HepG2 (cell line): Measurements from ENCODE around the gene DUS2. TPM values are rescaled to one million over a fixed set of nuclear protein-coding genes. Genes with fewer than 3 reads are reported as not detected.

Experiments
- ARNT ChIP-seq: fragments of 450-650 bp; IDR thresholded peaks from 2 replicates; pipeline ENCODE4 v1.6.1; 2017
- FOSL2 ChIP-seq: sonication (generic); formaldehyde crosslinking; IDR thresholded peaks from 2 replicates; pipeline ENCODE4 v1.4.0; 2020; ENCODE audit warnings: missing genetic modification reagents
- FOXO1 ChIP-seq: sonication (generic); formaldehyde crosslinking; IDR thresholded peaks from 2 replicates; pipeline ENCODE4 v1.4.0; 2020; ENCODE audit warnings: missing genetic modification reagents
- GTF2F1 ChIP-seq: fragments of 150-350 bp; IDR thresholded peaks from 2 replicates; pipeline ENCODE4 v1.6.1; 2014; ENCODE audit warnings: low read length
- HOXA3 ChIP-seq: sonication (generic); formaldehyde crosslinking; IDR thresholded peaks from 2 replicates; pipeline ENCODE4 v1.5.0; 2020; ENCODE audit warnings: missing genetic modification reagents
- HOXA5 ChIP-seq: sonication (generic); formaldehyde crosslinking; IDR thresholded peaks from 2 replicates; pipeline ENCODE4 v1.4.0; 2020; ENCODE audit warnings: missing genetic modification reagents
- PAWR ChIP-seq: sonication (generic); formaldehyde crosslinking; IDR thresholded peaks from 2 replicates; pipeline ENCODE4 v1.4.0; 2020; ENCODE audit warnings: missing genetic modification reagents, mild to moderate bottlenecking, borderline replicate concordance
- RXRA ChIP-seq: sonication (generic); formaldehyde crosslinking; IDR thresholded peaks from 2 replicates; pipeline ENCODE4 v1.5.1; 2020; ENCODE audit warnings: missing genetic modification reagents
- SALL2 ChIP-seq: sonication (generic); formaldehyde crosslinking; IDR thresholded peaks from 2 replicates; pipeline ENCODE4 v1.8.1; 2023; ENCODE audit warnings: mild to moderate bottlenecking, missing genetic modification reagents, inconsistent platforms
- SAP130 ChIP-seq: IDR thresholded peaks from 2 replicates; pipeline ENCODE4 v1.6.1; 2016; ENCODE audit warnings: low read depth
- THAP9 ChIP-seq: sonication (generic); formaldehyde crosslinking; IDR thresholded peaks from 2 replicates; pipeline ENCODE4; 2020; ENCODE audit warnings: missing genetic modification reagents, mild to moderate bottlenecking, borderline replicate concordance
- XRCC5 ChIP-seq: fragments of 200-400 bp; formaldehyde crosslinking; optimal IDR thresholded peaks from 2 replicates; pipeline ENCODE3; 2017; ENCODE audit warnings: mild to moderate bottlenecking, low read length
- YY1 ChIP-seq: IDR thresholded peaks from 2 replicates; pipeline ENCODE4 v1.6.1; 2011; ENCODE audit warnings: low read length, low read depth, moderate library complexity, mild to moderate bottlenecking; ENCODE audit not compliant: insufficient read depth, insufficient replicate concordance
- ZMAT3 ChIP-seq: sonication (generic); formaldehyde crosslinking; conservative IDR thresholded peaks from 2 replicates; pipeline ENCODE4 v1.7.0; 2021; ENCODE audit warnings: missing genetic modification reagents
- ZNF317 ChIP-seq: sonication (generic); formaldehyde crosslinking; IDR thresholded peaks from 2 replicates; pipeline ENCODE4 v1.5.0; 2020; ENCODE audit warnings: mild to moderate bottlenecking, missing genetic modification reagents
- ZNF430 ChIP-seq: sonication (generic); formaldehyde crosslinking; IDR thresholded peaks from 2 replicates; pipeline ENCODE4 v1.9.0; 2021; ENCODE audit warnings: mild to moderate bottlenecking, missing genetic modification reagents
- ZNF501 ChIP-seq: sonication (generic); formaldehyde crosslinking; IDR thresholded peaks from 2 replicates; pipeline ENCODE4 v1.5.1; 2020; ENCODE audit warnings: mild to moderate bottlenecking, moderate library complexity, missing genetic modification reagents
- ZNF530 ChIP-seq: sonication (generic); formaldehyde crosslinking; IDR thresholded peaks from 2 replicates; pipeline ENCODE4 v1.5.0; 2020; ENCODE audit warnings: low read depth, mild to moderate bottlenecking, missing genetic modification reagents
- ZNF567 ChIP-seq: sonication (generic); formaldehyde crosslinking; IDR thresholded peaks from 2 replicates; pipeline ENCODE4 v1.8.1; 2023; ENCODE audit warnings: mild to moderate bottlenecking, missing genetic modification reagents, borderline replicate concordance
- ZNF644 ChIP-seq: IDR thresholded peaks from 2 replicates; pipeline ENCODE4 v1.6.1; 2016; ENCODE audit warnings: low read depth
- ZNF678 ChIP-seq: sonication (generic); formaldehyde crosslinking; IDR thresholded peaks from 2 replicates; pipeline ENCODE4 v1.4.0; 2020; ENCODE audit warnings: mild to moderate bottlenecking, missing genetic modification reagents
- ZNF772 ChIP-seq: sonication (generic); formaldehyde crosslinking; IDR thresholded peaks from 2 replicates; pipeline ENCODE4 v1.5.0; 2020; ENCODE audit warnings: mild to moderate bottlenecking, missing genetic modification reagents
- ZNF782 ChIP-seq: sonication (generic); formaldehyde crosslinking; IDR thresholded peaks from 2 replicates; pipeline ENCODE4 v1.4.0; 2020; ENCODE audit warnings: missing genetic modification reagents, mild to moderate bottlenecking, borderline replicate concordance
- ZNF816 ChIP-seq: sonication (generic); formaldehyde crosslinking; IDR thresholded peaks from 2 replicates; pipeline ENCODE4 v1.8.0; 2022; ENCODE audit warnings: missing genetic modification reagents, mild to moderate bottlenecking, borderline replicate concordance
- ZUFSP ChIP-seq: sonication (generic); formaldehyde crosslinking; IDR thresholded peaks from 2 replicates; pipeline ENCODE4 v1.9.0; 2021; ENCODE audit warnings: missing genetic modification reagents, mild to moderate bottlenecking, borderline replicate concordance
- polyA plus RNA-seq, 8 experiments: library from polyadenylated mRNA; depleted of rRNA in 3 of 8; stranded (reverse) in 7 of 8; unstranded in 1 of 8; fragments of >200 nt; fragmentation: Illumina TruSeq in 4 of 8; extraction: Trizol in 4 of 8; gene quantifications; 2 replicates each; pipeline versions ENCODE4 v1.2.1 to v1.2.3, GENCODE V29; 2011 to 2016; ENCODE audit warnings: low read depth in 4 of 8, missing spikeins in 1 of 8, mixed read lengths in 1 of 8; ENCODE audit not compliant: insufficient read depth in 1 of 8
- total RNA-seq, 5 experiments: library from RNA; depleted of rRNA; stranded (reverse); fragments of >200 nt; fragmentation: Illumina TruSeq; extraction: Trizol; gene quantifications; 2 replicates each; pipeline ENCODE4 v1.2.3, GENCODE V29; 2016; ENCODE audit warnings: low read depth in 1 of 5
- TF ChIP-seq, protein P1 (sequence below): sonication (generic); formaldehyde crosslinking; IDR thresholded peaks from 2 replicates; pipeline ENCODE4 v1.4.0; 2020; ENCODE audit warnings: missing genetic modification reagents

The DUS2 gene
- total and polyA plus RNA-seq, 2 of the 13 experiments (the other 11 are each of a cell fraction or from before 2014, with no cell fraction given), result 17.8 to 25.1 TPM

DNA sequence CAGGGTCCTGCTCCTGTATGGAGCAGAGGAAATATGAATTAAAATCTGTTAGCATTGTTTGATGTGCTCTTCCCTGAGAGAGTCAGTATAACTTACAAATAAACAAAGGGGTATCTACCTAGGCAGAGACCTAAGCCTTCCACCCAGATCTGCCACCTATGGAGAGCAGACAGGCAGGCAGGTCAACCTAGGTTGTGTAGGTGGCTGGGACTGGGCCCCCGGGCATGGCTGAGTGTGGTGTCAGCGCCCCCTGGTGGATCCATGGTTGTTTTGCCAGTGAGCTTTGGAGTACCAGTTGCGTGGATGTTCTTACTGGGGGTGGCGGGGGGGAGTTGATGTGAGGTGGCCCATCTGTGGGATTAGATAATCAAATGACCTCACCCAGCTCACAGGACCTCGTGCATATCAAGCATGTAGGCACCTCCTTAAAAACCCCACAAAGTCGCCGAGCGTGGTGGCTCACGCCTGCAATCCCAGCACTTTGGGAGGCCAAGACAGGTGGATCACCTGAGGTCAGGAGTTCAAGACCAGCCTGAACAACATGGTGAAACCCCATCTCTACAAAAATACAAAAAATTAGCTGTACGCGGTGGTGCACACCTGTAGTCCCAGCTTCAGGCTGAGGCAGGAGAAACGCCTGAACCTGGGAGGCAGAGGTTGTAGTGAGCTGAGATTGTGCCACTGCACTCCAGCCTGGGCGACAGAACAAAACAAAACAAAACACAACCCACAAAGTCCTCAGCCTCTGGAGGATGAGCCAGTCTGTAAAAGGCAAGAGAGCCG, 17.6 kb downstream of the DUS2 start (continued):
- TF ChIP-seq FOXO1 (CRISPR knock-in tag), result no peak
- no peak for TF ChIP-seq ZNF644 (CRISPR knock-in tag)
- TF ChIP-seq ARNT, result no peak
- peak; percentile 61; the same call in 1 of the 2 replicates for TF ChIP-seq ZNF782 (CRISPR knock-in tag)
- 0 out of 2 replicates have a peak, but pooled peaks have one; percentile 44 for TF ChIP-seq SALL2 (CRISPR knock-in tag)
- TF ChIP-seq, protein P1, sequence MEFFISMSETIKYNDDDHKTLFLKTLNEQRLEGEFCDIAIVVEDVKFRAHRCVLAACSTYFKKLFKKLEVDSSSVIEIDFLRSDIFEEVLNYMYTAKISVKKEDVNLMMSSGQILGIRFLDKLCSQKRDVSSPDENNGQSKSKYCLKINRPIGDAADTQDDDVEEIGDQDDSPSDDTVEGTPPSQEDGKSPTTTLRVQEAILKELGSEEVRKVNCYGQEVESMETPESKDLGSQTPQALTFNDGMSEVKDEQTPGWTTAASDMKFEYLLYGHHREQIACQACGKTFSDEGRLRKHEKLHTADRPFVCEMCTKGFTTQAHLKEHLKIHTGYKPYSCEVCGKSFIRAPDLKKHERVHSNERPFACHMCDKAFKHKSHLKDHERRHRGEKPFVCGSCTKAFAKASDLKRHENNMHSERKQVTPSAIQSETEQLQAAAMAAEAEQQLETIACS, result no peak
- TF ChIP-seq ZNF530 (CRISPR knock-in tag), result 0 out of 2 replicates have a peak, but pooled peaks have one; percentile 33
- peak; percentile 81 for TF ChIP-seq ZNF501
- no peak for TF ChIP-seq PAWR (CRISPR knock-in tag)
- TF ChIP-seq ZNF430 (CRISPR knock-in tag), result no peak
- TF ChIP-seq ZNF678 (CRISPR knock-in tag), result 0 out of 2 replicates have a peak, but pooled peaks have one; percentile 61
- TF ChIP-seq FOSL2, result no peak
- no peak for TF ChIP-seq GTF2F1
- TF ChIP-seq ZNF567 (CRISPR knock-in tag), result no peak
- TF ChIP-seq ZNF816 (CRISPR knock-in tag), result no peak
- TF ChIP-seq ZNF317 (CRISPR knock-in tag), result 0 out of 2 replicates have a peak, but pooled peaks have one; percentile 32
- TF ChIP-seq HOXA5 (CRISPR knock-in tag), result 0 out of 2 replicates have a peak, but pooled peaks have one; percentile 19
- TF ChIP-seq RXRA (CRISPR knock-in tag), result peak; percentile 70; the same call in 1 of the 2 replicates
- TF ChIP-seq YY1, result peak; percentile 66
- TF ChIP-seq XRCC5, result peak; percentile 70
- peak; percentile 40; the same call in 1 of the 2 replicates for TF ChIP-seq THAP9
- TF ChIP-seq SAP130, result peak; percentile 63
- peak; percentile 89 for TF ChIP-seq ZNF772 (CRISPR knock-in tag)
- peak; percentile 43; the same call in 1 of the 2 replicates for TF ChIP-seq HOXA3 (CRISPR knock-in tag)
- no peak for TF ChIP-seq ZMAT3 (CRISPR knock-in tag)
- TF ChIP-seq ZUFSP (CRISPR knock-in tag), result no peak
